PC-9 (cell line): ENCODE results near the gene TM6SF1.

Experiments used
- EZH2 ChIP-seq: fragments of 200-600 bp; sonication (generic); IDR thresholded peaks from 2 replicates; pipeline ENCODE4 v1.8.0; 2017; ENCODE audit warnings: antibody characterized with exemption, low read depth
- TF ChIP-seq, protein P1 (sequence below): fragments of 200-600 bp; sonication (generic); conservative IDR thresholded peaks from 2 replicates; pipeline ENCODE4 v1.6.1; 2017; ENCODE audit warnings: mixed run types, antibody characterized with exemption, mild to moderate bottlenecking, moderate library complexity

DNA sequence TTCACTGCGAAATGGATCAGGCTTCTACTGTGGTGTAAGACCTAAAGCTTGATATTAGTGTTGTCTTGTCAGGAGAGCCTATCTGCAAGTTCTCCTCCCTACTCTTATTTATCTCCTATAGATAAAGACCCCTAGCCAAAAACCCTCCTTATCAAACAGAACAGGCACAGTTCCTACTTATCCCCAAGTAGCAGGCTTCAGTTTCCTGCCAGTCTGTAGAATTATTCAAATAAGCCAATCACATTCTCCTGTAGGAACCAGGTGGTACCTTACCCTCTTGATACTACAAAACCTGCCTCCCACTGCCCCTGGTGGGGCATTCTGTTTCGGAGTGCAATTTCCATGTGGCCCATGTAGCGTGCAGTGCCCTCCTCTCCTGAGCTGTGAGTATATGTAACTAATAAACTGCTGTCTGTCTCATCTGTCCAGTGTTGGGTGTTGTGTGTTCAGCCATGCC lies 71.5 kb downstream of the TM6SF1 start:
- TF ChIP-seq, protein P1, sequence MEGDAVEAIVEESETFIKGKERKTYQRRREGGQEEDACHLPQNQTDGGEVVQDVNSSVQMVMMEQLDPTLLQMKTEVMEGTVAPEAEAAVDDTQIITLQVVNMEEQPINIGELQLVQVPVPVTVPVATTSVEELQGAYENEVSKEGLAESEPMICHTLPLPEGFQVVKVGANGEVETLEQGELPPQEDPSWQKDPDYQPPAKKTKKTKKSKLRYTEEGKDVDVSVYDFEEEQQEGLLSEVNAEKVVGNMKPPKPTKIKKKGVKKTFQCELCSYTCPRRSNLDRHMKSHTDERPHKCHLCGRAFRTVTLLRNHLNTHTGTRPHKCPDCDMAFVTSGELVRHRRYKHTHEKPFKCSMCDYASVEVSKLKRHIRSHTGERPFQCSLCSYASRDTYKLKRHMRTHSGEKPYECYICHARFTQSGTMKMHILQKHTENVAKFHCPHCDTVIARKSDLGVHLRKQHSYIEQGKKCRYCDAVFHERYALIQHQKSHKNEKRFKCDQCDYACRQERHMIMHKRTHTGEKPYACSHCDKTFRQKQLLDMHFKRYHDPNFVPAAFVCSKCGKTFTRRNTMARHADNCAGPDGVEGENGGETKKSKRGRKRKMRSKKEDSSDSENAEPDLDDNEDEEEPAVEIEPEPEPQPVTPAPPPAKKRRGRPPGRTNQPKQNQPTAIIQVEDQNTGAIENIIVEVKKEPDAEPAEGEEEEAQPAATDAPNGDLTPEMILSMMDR, result no peak
- TF ChIP-seq EZH2, result no peak
